Ramos (cell line): ENCODE data around the gene ANTXRL.

Experiments
- in situ Hi-C: fragments of 300-500 bp; cut with MboI; formaldehyde crosslinking; loops from one replicate; pipeline ENCODE4 v1.14.3; 2022; ENCODE audit warnings: low sequenced_read_pairs; ENCODE audit not compliant: unreplicated experiment

Gene ANTXRL

GRCh38 chr10:46253076-46254006, 33.5 kb upstream of the ANTXRL start:
- in situ Hi-C loops, result loop anchor here (25.0 kb wide), 1 partner anchor 791 kb away; no protein-coding TSS in a partner anchor

DNA sequence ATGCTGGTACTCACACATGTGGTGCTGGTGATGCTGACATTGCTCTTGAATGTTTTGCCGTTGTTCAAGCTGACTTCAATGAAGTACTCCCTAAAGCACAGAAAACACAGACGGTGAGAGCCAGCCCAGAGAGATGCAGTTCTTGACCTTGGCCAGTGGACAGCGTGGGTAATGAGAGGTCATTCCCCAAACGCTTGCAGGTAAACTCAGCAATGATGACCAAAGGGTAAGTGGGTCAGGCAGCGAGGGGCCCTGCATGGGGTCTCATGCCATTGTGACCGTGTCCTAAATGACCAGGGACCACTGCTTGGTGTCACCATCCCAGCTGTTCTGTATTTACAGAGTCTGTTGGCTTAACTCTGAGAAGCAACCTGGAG, 32.8 kb upstream of the ANTXRL start:
- in situ Hi-C loops, result loop anchor here (25.0 kb wide), 1 partner anchor 792 kb away; no protein-coding TSS in a partner anchor

- in situ Hi-C loops, result loop anchor here (25.0 kb wide), 1 partner anchor 792 kb away; no protein-coding TSS in a partner anchor
Measured at GRCh38 chr10:46254467-46254866, 32.3 kb upstream of the ANTXRL start.

DNA sequence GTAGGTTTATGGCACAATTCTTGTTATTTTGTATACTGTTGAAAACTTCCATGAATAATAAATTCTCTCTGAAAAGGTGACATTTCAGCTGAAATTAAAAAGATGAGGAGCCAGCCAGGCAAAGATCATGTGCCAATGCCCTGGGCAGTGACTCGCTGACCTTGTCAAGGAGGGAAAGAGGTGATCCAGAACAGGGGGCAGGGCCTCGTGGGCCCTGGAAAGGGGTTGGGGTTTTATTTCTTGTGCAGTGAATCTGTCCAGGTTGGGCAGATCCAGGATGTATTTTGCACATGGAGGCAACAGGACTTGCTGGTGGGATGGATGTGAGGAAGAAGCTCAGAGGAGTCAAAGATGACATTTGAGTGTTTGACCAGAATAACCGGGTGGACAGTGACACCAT, 31.6 kb upstream of the ANTXRL start:
- in situ Hi-C loops, result loop anchor here (25.0 kb wide), 1 partner anchor 793 kb away; no protein-coding TSS in a partner anchor

DNA sequence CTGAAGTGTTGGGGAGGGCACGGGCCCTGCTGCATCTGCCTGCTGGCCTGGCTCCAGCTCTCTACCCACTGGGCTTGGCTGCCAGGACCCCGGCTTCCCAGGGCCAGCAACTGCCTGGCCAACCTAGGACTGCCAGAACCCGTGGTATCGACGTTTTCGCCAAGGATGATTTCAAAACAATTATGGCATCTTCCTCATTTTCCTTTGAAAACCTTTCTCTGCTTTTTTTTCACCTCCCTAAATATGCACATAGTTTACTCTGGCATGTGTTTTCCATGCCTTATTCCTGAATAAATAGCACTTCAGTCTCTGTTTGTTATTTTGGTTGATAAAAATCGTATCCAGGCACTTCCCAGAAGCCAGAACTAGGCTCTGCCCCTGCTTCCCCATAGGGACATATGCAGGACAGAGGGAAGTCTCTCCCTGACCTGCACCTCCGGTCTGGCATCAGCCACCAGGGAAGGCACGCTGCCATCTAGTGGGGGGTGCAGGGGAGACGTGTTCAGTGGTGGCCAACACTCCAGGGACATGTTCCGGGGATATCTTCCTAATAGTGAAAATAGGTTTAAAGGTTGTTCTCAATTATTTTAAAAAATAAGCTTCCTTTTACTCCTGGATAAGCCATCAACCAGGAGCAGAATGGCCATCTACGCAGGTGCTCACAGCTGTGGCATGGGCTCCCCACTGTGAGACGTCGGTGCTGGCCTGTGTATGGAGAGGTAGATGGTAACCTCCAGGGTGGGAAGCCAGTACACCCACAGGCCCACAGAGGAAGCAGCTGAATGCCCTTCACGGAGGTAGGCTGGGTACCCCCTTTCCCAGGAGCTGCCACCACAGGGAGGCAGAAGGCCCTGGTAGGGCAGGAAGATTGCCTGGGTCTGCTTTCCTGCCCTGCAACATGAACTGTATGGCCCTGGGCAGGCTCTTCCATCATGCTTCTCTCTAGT, 30.7 kb upstream of the ANTXRL start:
- in situ Hi-C loops, result loop anchor here (25.0 kb wide), 1 partner anchor 794 kb away; no protein-coding TSS in a partner anchor

- in situ Hi-C loops, result loop anchor here (25.0 kb wide), 1 partner anchor 795 kb away; no protein-coding TSS in a partner anchor
Measured at GRCh38 chr10:46257099-46257498, 29.7 kb upstream of the ANTXRL start.

GRCh38 chr10:46262906-46263560, 23.8 kb upstream of the ANTXRL start:
- in situ Hi-C loops, result loop anchor here (25.0 kb wide), 1 partner anchor 801 kb away; no protein-coding TSS in a partner anchor

DNA sequence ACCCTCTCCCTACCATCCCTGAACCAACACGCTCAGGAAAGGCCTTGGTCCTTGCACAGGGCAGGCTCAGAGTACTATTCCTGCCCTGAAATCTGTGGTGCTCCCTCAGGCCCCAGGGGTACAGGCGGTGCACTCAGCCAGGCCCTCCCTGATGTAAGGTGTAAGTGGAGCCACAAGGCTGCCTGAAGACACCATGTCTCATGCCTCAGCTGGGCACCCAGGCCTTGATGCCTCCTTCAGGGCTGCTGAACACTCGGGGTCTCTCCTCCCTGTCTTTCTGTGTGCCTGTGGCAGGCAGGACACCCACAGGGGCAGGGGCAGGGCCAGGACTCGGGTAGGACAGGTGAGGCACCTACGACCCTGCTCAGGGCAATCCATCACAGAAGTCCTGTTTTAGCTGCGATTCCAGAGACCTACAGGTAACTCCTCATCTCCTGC, 22.9 kb upstream of the ANTXRL start:
- in situ Hi-C loops, result loop anchor here (25.0 kb wide), 1 partner anchor 802 kb away; no protein-coding TSS in a partner anchor

- in situ Hi-C loops, result loop anchor here (25.0 kb wide), 1 partner anchor 802 kb away; no protein-coding TSS in a partner anchor
Measured at GRCh38 chr10:46264336-46264735, 22.5 kb upstream of the ANTXRL start.

DNA sequence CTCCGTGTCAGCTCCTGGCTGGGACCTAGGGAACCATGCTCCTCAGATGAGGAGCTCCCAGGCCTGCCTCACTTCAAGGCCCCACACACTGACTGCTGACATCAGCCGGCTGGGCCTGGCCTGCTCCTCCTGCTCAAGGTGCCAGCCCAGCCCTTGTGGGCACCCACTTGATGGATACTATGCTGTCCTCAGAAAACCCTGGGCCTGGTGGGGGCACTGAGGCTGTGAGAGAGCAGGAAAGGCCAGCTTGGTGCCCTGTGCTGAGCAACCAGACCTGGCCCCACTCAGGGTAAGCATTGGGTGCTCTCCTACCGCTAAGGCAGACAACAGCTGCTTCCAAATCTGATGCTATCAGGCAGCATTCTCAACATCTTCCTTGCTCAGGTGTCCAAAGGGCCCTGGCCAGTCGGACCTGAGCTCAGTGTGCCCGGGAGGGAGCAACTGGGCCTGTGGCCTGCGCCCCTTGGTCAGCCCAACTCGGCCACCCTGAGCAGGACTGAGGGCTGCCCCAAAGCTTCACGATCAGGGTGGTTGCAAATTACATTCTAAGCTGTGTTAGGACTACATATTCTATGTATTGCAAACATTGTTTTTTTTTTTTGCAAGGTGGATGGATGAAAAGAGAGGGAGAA, 21.9 kb upstream of the ANTXRL start:
- in situ Hi-C loops, result loop anchor here (25.0 kb wide), 1 partner anchor 803 kb away; no protein-coding TSS in a partner anchor

DNA sequence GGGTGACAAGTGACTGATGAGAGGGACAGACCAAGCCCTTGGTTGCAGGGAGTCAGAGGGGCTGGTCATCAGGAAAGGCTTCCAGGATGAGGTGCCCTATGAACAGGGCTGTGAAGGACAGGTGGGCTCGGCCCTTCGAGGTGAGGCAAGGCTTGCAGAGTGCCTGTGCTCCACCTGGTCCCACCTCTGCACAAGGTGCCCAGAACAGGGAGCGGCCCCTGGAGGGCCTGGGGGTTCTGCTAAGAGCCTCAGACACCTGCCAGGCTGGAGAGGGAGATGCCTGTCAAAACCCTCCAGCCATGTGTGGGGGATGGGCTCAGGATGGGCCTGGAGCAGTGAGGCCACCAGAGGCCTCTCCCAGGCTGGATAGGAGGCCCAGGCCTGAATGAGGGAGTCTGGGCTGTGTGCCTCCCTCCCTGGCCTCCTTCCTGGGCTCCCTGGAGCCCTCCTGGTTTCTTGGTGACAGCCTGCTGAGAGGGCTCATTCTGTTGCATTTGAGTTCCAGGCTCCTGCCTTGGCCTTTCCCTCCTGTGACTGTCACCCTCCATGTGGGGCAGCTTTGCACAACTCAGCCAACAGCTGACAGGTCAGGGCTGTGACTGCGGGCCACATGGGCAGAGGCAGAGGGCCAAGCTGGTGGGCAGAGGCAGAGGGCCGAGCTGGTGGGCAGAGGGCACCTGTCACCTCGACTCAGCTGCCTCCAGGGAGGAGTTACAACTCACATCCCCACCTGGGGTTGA, 21.1 kb upstream of the ANTXRL start:
- in situ Hi-C loops, result loop anchor here (25.0 kb wide), 1 partner anchor 803 kb away; no protein-coding TSS in a partner anchor

DNA sequence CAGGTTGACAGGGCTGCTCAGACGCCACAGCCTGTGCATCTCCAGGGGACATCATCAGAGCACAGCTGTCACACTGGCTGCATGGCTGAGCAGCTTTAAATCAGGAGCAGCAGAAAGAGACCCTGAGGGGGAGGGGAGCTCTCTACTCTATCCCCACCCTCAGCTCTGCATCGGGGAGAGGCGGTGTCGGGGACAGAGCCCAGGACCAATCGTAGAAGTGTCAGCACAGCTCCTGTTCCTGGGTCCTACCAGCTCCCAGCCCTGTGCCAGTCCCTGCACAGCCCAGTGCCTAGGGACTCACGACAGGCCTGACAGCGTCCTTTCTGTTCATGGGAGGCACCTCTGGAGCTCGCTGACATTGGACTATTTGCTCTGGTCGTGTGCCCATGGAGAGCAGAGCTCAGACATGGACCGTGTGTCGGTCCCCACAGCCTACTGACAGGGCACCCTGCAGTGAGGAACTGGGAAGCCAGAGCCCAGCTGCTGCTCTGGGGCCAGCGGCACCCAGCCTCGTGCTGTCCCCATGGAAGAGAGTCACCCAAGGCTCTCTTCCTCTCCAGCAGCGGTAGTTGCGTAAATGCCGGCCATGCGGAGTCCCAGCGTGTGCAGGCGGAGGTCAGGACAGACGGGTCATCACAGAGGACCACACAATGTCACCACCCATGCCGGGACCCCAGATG, 20.4 kb upstream of the ANTXRL start:
- in situ Hi-C loops, result loop anchor here (25.0 kb wide), 1 partner anchor 804 kb away; no protein-coding TSS in a partner anchor

- in situ Hi-C loops, result loop anchor here (25.0 kb wide), 1 partner anchor 805 kb away; no protein-coding TSS in a partner anchor
Measured at GRCh38 chr10:46267132-46267985, 19.4 kb upstream of the ANTXRL start.

GRCh38 chr10:46268076-46268881, 18.5 kb upstream of the ANTXRL start:
- in situ Hi-C loops, result loop anchor here (25.0 kb wide), 1 partner anchor 806 kb away; no protein-coding TSS in a partner anchor

- in situ Hi-C loops, result loop anchor here (25.0 kb wide), 1 partner anchor 807 kb away; no protein-coding TSS in a partner anchor
Measured at GRCh38 chr10:46269554-46270053, 17.2 kb upstream of the ANTXRL start.
